Measurements from ENCODE around the gene OGFOD2. TPM values are rescaled to one million over a fixed set of nuclear protein-coding genes. Genes with fewer than 3 reads are reported as not detected.

OGFOD2 gene
- total RNA-seq = 10 to 100 TPM; 35.0 to 56.5 TPM
- polyA plus RNA-seq (ENCODE audit: insufficient read depth, low read depth, low replicate concordance) = 47.2 TPM
- long read RNA-seq, donor 1, partial matches to known transcripts = 0 of 2 reads
- long read RNA-seq, donor 1, other reads (novel, unspliced or antisense) = 0 of 2 reads
- long read RNA-seq, donor 2, partial matches to known transcripts = 0 of 1 reads
- long read RNA-seq, donor 2, other reads (novel, unspliced or antisense) = 0 of 1 reads

DNA sequence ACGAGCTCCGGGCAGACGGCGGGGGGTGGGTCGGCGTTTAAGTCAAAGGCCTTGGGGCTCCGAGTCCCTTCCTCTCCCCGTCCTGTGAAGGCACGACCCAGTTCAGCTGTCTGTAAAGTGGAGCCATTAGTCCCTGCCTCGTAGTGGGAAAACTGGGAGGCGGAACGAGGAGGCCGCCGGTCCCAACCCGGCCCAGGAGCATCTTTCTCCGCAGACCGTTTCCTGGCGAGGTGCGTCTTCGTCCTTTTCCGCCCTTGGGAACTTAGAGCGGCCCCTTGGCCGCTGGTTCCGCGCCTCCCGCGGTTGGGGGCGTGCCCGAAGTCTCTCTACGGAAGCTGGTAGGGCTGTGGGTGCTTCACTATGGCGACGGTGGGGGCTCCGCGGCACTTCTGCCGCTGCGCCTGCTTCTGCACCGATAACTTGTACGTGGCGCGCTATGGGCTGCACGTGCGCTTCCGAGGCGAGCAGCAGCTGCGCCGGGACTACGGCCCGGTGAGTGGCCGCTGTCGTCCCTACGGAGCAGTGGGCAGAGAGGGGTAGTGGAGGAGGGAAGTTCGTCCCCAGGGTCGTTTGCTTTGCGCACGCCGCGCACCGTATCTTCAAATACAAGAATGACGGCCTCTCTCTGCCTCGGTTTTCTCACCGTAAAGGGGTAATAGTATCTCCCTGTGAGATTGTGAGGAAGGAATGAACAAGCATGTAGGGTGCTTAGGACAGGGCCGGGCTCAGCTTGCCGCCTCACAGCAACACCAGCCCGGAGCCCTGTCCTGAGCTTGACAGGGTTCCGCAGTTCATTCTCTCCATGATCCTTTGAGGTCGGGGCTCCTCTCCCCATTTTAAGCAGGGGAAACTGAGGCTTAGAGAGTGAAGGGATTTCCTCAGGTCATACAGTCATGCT, at the start of gene OGFOD2:
OGFOD2 (plus strand) TSS at position 353 of the 898 bp plus-strand sequence; CDS start at position 361, 8 bp downstream.
- no peak for TF ChIP-seq POLR2A (IDR thresholded peaks at IDR 0.05)
- TF ChIP-seq, protein P1, sequence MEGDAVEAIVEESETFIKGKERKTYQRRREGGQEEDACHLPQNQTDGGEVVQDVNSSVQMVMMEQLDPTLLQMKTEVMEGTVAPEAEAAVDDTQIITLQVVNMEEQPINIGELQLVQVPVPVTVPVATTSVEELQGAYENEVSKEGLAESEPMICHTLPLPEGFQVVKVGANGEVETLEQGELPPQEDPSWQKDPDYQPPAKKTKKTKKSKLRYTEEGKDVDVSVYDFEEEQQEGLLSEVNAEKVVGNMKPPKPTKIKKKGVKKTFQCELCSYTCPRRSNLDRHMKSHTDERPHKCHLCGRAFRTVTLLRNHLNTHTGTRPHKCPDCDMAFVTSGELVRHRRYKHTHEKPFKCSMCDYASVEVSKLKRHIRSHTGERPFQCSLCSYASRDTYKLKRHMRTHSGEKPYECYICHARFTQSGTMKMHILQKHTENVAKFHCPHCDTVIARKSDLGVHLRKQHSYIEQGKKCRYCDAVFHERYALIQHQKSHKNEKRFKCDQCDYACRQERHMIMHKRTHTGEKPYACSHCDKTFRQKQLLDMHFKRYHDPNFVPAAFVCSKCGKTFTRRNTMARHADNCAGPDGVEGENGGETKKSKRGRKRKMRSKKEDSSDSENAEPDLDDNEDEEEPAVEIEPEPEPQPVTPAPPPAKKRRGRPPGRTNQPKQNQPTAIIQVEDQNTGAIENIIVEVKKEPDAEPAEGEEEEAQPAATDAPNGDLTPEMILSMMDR (IDR thresholded peaks at IDR 0.05) = peak in 1 of 3 experiments; percentile 38
- H3K9me3 ChIP-seq = no peaks in the 10 kb centered on the region
- peaks cover 28% of the 10 kb centered on the region for H3K4me1 ChIP-seq
- 0 to 1% methylated on average over 51 to 66 of the region's 66 CpGs for WGBS, 2 donors
- intact Hi-C loops (cut with DNase I; ENCODE audit: low total_unique reads) = no loop called here
- DNase-seq = peak; percentile 95
- no peaks in the 10 kb centered on the region for H3K36me3 ChIP-seq (ENCODE audit: low read depth, missing control alignments)
- peak within 1 kb of the TSS; percentile 96 to 97 for H3K27ac ChIP-seq
- H3K4me3 ChIP-seq = peak within 1 kb of the TSS; percentile 83 to 99
- no peaks in the 10 kb centered on the region for H3K27me3 ChIP-seq

- H3K9me3 ChIP-seq = no peaks in the 10 kb centered on the region
- WGBS, 2 donors = 92 to 93% methylated on average over 11 of the region's 11 CpGs
- H3K27me3 ChIP-seq = no peaks in the 10 kb centered on the region
- H3K4me1 ChIP-seq = no peaks in the 10 kb centered on the region
- TF ChIP-seq POLR2A (IDR thresholded peaks at IDR 0.05) = no peak
- TF ChIP-seq, protein P1 (IDR thresholded peaks at IDR 0.05) = no peak
- H3K27ac ChIP-seq = no peak overlapping the region
- no peak for DNase-seq
- intact Hi-C loops (cut with DNase I; ENCODE audit: low total_unique reads) = no loop called here
- no peak overlapping the region for H3K4me3 ChIP-seq
- H3K36me3 ChIP-seq (ENCODE audit: low read depth, missing control alignments) = no peaks in the 10 kb centered on the region
These were observed 47.2 kb upstream of the OGFOD2 start for GRCh38 chr12:122927756-122928403.

DNA sequence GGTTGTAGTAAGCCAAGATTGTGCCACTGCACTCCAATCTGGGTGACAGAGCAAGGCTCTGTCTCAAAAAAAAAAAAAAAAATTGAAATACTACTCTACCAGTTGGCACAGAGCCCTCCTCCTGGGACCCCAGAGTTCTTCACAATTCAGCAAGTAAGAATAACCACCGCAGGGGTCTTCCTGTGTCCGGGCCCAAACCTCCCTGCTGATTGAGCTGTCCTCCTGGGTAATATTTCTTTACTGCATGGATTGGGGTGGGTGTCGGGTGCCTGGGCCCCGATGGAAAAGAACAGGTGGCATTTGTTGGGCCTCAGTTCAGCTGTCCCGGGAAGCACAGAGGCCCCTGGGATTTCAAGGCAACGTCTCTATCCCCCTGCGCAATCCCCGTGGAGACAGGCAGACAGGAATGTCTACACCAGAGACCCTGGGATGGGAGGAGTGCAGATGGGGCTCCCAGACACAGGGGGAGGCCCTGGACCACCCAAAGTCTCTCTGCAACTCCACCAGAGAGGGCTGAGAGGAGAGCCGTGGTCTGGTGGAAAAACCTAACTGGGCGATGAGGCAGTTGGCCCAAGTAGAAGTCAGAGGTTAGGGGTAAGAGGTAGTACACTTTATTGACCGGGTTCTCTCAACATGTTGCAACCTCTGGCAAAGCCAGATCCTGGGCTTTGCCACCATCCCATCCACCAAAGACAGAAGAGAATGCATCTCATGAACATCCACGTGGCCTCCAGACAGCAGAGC, 46.5 kb upstream of the OGFOD2 start:
- H3K9me3 ChIP-seq = no peaks in the 10 kb centered on the region
- H3K4me3 ChIP-seq = no peak overlapping the region
- TF ChIP-seq POLR2A (IDR thresholded peaks at IDR 0.05) = no peak
- TF ChIP-seq, protein P1 (IDR thresholded peaks at IDR 0.05) = no peak
- no peak overlapping the region for H3K27ac ChIP-seq
- WGBS, 2 donors = 83 to 94% methylated on average over 11 to 12 of the region's 12 CpGs
- H3K27me3 ChIP-seq = no peaks in the 10 kb centered on the region
- no peak for DNase-seq
- intact Hi-C loops (cut with DNase I; ENCODE audit: low total_unique reads) = no loop called here
- H3K4me1 ChIP-seq = no peaks in the 10 kb centered on the region
- no peaks in the 10 kb centered on the region for H3K36me3 ChIP-seq (ENCODE audit: low read depth, missing control alignments)

GRCh38 chr12:122929148-122929538, 45.9 kb upstream of the OGFOD2 start:
- no peaks in the 10 kb centered on the region for H3K36me3 ChIP-seq (ENCODE audit: low read depth, missing control alignments)
- no peak for TF ChIP-seq POLR2A (IDR thresholded peaks at IDR 0.05)
- TF ChIP-seq, protein P1 (IDR thresholded peaks at IDR 0.05) = no peak
- no peak overlapping the region for H3K27ac ChIP-seq
- no peak overlapping the region for H3K4me3 ChIP-seq
- DNase-seq = no peak
- H3K4me1 ChIP-seq = no peaks in the 10 kb centered on the region
- WGBS, 2 donors = 89 to 90% methylated on average over 9 to 14 of the region's 14 CpGs
- H3K27me3 ChIP-seq = no peaks in the 10 kb centered on the region
- intact Hi-C loops (cut with DNase I; ENCODE audit: low total_unique reads) = no loop called here
- no peaks in the 10 kb centered on the region for H3K9me3 ChIP-seq
